Activated T-cell treated with anti-CD3 and anti-CD28 coated beads for 24 hours (primary cell): Measurements from ENCODE around the gene FDCSP.
"Not testable (repeated sequence)": the region's sequence is repeated elsewhere in the genome, so short reads cannot be mapped to it uniquely, and the experiment has no call there.

Experiments used
- DNase-seq: peaks from one replicate; pipeline ENCODE4 v3.0.0-alpha.2; 2020; ENCODE audit warnings: low read depth

FDCSP gene

GRCh38 chr4:70239884-70240591, 14.1 kb downstream of the FDCSP start:
- DNase-seq = no peak

DNA sequence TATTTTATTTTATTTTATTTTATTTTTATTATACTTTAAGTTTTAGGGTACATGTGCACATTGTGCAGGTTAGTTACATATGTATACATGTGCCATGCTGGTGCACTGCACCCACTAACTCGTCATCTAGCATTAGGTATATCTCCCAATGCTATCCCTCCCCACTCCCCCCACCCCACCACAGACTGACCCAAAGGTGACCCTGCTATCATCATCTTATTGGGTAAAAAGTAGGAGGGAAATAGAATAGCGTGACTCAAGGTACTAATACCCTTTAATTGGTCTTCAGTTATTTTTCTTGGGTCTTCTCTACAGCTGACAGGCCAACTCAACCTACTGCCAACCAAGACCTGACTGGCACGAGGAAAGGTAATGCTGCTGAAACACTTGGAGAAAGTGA, 16.4 kb downstream of the FDCSP start, which contains the start of gene CSN3:
Gene CSN3, plus strand, starts transcription at position 301 of the 400 bp plus-strand sequence. CDS start 2,223 bp downstream, outside the sequence.
- DNase-seq = not testable (repeated sequence)

DNA sequence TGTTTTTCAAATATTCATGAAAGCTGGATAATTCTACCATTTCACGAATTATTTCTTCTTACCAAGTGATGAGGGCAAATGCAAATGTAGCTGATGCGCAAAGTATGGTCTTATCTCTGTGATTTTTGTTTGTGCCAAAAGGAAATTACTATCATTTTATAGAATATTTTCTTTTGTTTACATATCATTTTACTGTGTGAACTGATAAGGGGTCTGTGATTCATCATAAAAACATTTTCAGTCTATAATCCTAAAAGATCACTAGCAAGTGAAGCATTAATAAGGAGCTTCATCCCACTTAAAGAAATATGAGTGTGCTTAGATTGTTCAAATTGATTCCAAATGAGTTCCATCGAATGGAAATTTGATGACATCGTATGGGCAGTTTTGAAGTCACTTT, 17.2 kb downstream of the FDCSP start:
- no peak for DNase-seq

DNA sequence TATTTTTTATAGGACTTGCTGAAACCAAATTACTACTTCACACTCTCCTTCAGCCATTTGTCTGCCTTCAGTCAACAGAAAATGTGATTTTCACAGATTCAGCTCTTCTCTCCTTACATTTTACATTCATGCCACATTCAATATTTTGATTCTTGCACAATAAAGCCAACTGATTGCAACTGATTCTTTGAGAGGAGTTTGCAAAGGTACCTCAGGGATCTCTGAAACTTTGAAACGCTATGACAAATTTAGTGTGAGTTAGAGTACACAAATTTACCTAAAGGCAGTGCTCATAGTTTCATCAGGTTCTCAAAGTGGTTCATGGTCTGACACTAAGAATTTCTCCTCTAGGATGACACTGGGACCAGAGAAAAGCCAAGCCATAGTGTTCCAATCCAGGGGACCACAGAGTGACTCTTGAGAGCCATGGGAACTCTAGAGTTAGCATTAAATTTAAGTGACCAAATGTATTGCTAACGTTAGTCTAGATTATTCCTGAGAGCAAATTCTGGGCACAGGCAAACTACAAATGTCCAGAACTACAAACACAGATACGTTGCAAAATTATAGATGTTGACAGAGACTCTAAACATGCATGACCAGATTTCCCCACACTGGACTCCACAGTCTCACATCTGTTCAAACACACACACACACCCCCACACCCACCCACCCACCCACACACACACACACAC, 25.5 kb downstream of the FDCSP start:
- no peak for DNase-seq

GRCh38 chr4:70251945-70252277, 26.0 kb downstream of the FDCSP start:
- no peak for DNase-seq

- DNase-seq = no peak
These were observed 43.8 kb downstream of the FDCSP start for GRCh38 chr4:70269674-70270073.

DNA sequence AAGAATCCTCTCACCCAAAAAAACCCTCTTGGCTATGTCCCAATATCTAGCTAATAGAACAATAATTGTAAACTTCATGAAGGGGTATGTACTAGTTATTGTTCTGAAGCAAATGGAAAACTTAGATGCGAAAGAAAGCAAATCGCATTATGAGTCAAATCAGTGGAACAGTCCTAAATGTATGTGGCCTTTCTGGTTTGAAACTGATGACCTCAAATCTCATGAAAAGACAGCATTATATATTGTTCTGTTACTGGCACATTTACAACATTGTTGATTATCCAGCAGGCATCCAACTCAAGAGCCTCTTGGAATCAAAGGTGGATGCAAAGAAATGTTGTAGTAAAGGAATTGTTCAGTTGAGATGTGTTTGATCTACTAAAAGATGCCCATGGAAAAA, 51.2 kb downstream of the FDCSP start:
- no peak for DNase-seq

- DNase-seq = no peak
These were observed 54.6 kb downstream of the FDCSP start for GRCh38 chr4:70280567-70280966.
